HG02885 (cell line): ENCODE results near the gene LRRC37A.
"Not testable (repeated sequence)": the region's sequence is repeated elsewhere in the genome, so short reads cannot be mapped to it uniquely, and the experiment has no call there.

Experiments used
- ATAC-seq: cut with Tn5 transposase; IDR thresholded peaks from one replicate; pipeline ENCODE4 v1.9.1; 2021; ENCODE audit warnings: mild to moderate bottlenecking; ENCODE audit not compliant: unreplicated experiment, poor library complexity

Gene LRRC37A

GRCh38 chr17:46294831-46295230, at the start of gene LRRC37A:
TSS of gene LRRC37A (plus strand) at chr17:46295131. CDS start at chr17:46295134, 3 bp downstream.
- not testable (repeated sequence) for ATAC-seq

DNA sequence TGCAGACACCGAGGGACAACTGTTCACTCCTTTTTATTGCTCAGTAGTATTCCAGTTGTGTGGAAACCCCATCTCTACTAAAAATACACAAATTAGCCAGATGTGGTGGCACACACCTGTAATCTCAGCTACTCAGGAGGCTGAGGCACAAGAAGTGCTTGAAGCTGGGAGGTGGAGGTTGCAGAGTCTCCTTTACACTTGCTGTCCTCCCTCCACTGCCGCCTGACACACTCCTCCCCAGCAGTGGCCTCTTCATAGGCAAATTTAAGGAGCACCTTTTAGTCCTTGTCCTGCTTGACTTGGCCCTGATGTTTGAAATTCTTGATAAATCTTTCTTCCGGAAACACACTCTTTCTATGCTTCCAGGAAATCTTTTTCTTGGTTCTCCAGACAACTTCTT, 45.8 kb upstream of the LRRC37A start:
- not testable (repeated sequence) for ATAC-seq

DNA sequence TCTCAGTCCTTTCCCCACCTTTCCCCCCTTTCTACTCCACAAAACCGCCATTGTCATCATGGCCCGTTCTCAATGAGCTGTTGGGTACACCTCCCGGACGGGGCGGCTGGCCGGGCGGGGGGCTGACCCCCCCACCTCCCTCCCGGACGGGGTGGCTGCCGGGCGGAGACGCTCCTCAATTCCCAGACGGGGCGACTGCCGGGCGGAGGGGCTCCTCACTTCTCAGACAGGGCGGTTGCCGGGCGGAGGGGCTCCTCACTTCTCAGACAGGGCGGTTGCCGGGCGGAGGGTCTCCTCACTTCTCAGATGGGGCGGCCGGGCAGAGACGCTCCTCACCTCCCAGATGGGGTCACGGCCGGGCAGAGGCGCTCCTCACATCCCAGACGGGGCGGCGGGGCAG, 42.1 kb upstream of the LRRC37A start:
- not testable (repeated sequence) for ATAC-seq

- ATAC-seq, result not testable (repeated sequence)
These were observed 41.2 kb upstream of the LRRC37A start for GRCh38 chr17:46253722-46254121.

DNA sequence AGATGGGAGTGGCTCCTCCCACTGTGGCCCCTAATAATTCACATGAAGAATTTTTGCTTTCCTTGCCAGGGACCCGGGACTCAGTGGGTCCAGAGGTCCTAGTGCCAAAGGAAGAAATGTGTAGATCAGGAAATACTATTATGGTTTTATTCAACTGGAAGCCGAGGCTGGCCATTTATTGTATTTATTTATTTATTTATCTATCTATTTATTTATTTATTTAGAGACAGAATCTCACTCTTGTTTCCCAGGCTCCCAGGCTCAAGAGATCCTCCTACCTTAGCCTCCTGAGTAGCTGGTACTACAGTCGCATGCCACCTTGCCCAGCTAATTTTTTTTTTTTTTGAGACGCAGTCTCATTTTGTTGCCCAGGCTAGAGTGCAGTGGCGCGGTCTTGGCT, 40.7 kb upstream of the LRRC37A start:
- not testable (repeated sequence) for ATAC-seq

DNA sequence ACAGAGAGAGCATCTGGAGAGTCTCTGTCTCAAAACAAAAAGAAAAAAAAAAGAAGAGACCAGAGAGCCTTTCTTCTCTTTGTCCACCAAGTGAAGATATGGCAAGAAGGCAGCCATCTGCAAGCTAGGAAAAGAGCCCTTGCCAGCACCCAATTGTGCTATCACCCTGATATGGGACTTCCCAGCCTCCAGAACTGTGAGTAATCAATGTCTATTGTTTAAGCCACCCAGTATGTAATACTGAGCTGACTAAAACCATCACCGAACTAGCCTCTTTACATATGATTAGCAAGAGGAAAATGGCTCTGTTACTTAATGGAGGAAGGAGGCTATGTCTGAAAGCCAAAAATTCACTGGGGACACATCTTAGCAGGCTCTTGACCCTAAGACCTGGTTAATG, 38.6 kb upstream of the LRRC37A start:
- ATAC-seq, result not testable (repeated sequence)

GRCh38 chr17:46259845-46260661, 34.9 kb upstream of the LRRC37A start:
- not testable (repeated sequence) for ATAC-seq

DNA sequence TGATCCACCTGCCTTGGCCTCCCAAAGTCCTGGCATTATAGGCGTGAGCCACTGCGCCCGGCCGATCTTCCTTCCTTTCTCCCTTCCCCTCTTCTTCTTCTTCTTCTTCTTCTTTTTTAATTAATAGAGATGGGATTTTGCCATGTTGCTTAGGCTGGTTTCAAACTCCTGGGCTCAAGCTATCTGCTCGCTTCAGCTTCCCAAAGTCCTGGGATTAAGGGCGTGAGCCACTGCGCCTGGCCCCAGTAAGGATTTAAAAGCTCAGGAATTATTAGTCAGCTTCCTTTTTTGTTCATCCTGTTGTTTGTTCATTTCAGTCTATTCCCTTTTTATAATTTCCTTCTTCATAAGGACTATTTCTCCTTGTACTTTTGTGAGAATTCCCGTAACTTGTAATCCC, 32.7 kb upstream of the LRRC37A start:
- no peak for ATAC-seq

- ATAC-seq, result no peak
These were observed 30.3 kb upstream of the LRRC37A start for GRCh38 chr17:46264456-46265198.

- ATAC-seq, result not testable (repeated sequence)
These were observed 28.8 kb upstream of the LRRC37A start for GRCh38 chr17:46266063-46266655.

DNA sequence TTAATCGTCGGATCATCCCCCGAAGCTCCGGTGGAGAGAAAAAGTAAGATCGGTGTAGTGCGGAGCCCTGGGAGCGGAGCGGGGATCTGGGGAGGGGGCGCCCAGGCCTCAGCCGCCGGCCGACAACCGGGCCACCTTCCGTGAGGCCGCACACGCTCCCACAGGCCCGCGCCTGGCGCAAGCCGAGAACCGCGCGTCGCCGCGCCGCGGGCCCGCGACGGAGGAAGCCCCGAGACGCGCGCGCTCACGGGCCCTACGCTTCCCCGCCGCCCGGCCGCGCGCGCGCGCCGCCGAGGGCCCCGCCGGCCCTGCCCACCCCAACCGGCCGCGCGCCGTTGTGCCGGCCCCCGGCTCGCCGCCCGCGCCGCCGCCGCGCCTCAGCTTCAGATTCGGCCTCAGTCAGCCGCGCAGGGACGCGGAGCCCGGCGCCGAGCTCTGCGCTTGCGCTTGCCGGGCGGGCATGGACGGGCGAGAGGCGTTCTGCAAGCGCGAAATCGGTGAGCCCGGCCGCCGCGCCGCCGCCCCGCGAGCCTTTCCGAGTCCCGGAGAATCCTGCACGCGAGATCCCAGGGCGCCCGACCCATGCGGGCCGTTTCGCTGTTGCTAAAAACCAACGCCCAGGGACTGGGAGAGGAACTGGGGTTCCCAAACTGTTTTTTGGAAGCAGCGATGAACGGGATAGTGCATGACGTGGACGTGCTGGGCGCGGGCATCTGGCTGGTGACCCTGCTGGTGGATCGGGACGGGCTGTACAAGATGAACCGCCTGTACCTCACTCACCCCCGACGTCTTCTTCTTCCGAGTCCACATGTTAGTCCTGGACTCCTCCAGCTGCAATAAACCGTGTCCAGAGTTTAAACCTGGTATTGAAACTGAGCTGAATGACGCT, 28.0 kb upstream of the LRRC37A start:
- peak; percentile 88 for ATAC-seq

GRCh38 chr17:46270032-46270431, 24.9 kb upstream of the LRRC37A start:
- no peak for ATAC-seq

DNA sequence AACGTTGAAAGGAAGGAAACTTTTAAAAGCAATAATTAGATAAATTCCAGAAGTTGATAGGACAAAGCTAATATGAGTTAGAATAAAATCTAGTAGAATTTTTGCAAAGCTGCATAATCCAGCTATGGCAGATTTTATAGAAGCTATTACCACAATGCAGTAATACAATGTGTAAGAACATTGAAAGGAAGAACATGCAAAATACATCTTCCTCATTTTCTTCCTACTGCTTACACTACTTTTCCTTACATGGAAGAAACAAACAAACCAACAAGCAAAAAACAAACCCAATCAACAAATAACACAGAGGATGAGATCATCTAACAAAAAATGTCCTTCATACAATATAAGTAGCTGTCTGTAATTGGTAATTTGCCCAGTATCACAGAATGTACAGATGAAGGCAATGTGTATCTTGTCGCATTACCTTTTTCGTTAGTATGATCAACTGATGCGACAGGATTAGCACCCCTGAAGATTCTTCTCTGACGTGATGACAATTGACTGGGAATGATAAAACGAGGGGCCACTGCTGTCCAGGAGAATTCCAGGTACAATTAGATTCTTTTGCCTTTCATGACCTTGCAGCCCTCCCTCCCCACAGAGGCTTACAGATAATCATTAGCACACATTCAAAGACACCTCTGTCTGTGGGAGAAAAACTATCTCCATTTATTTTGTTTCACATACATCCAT, 21.2 kb upstream of the LRRC37A start:
- ATAC-seq, result no peak

DNA sequence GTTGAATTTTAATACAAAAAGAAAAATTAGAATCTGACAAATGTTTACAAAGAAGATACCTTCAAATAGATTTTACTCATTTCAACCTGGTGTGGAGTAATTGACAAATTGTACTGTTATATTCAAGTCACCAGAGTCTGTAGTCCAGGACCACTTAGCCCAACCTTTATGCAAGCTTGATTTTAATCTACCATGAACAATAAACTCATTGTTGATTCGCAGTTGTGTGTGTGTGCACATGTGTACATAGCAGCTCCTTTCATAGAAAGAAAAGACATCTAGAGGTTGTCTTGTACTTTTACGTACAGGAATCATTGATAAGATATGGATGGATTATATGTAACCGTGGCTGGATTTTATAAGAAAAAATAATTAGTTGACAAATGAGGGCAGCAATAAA, 20.7 kb upstream of the LRRC37A start:
- ATAC-seq, result no peak

DNA sequence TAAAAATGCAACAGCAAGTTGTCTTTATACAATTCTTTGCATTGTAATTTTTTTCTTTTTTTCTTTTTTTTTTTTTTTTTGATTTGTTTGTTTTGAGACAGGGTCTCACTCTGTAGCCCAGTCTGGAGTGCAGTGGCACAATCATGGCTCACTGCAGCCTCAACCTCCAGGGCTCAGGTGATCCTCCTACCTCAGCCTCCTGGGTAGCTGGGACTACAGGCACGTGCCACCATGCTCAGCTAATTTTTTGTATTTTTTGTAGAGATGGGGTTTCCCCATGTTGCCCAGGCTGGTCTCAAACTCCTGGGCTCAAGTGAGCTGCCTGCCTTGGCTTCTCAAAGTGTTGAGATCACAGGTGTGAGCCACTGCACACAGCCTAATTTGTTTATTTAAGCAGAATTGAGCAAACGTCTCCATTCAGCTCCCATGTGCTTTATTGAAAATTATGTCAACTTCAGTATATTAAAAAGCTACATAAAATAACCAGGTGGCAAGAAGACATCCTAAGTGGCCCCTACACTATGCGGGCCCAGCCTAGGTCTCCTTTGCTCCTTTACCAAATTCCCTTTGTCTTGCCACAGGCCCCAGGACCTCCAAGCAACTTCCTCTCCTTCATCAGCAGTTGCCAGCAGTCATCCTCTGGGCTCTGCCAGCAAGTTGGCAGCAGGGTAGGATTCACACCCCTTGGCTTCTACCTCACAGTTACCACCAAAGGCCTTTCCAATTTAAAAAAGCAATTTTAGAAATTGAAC, 18.0 kb upstream of the LRRC37A start:
- not testable (repeated sequence) for ATAC-seq

DNA sequence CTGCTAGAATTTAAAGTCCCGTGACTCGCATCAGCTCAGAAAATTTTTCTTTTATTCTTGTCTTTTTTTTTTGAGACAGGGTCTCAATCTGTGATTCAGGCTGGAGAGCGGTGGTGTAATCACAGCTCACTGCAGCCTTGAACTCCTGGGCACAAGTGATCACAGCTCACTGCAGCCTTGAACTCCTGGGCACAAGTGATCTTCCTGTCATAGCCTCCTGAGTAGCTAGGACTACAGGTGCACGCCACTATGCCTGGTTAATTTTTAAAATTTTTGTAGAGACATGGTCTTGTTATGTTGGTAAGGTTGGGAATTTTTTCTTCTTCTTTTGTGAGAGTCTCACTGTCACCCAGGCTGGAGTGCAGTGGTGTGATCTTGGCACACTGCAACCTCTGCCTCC, 13.6 kb upstream of the LRRC37A start:
- ATAC-seq, result not testable (repeated sequence)

GRCh38 chr17:46282635-46283034, 12.3 kb upstream of the LRRC37A start:
- not testable (repeated sequence) for ATAC-seq

- ATAC-seq, result not testable (repeated sequence)
These were observed 10.5 kb upstream of the LRRC37A start for GRCh38 chr17:46284467-46284866.

- not testable (repeated sequence) for ATAC-seq
These were observed 9.4 kb upstream of the LRRC37A start for GRCh38 chr17:46285500-46285899.
